Measurements from ENCODE around the gene MAPRE2.
"Not testable (repeated sequence)": the region's sequence is repeated elsewhere in the genome, so short reads cannot be mapped to it uniquely, and the experiment has no call there.

MAPRE2 gene

GRCh38 chr18:35089382-35089781 lies 48.2 kb downstream of the MAPRE2 start:
- no peak for DNase-seq (ENCODE audit: low read depth in 1 of 2, low spot score in 1 of 2)

DNA sequence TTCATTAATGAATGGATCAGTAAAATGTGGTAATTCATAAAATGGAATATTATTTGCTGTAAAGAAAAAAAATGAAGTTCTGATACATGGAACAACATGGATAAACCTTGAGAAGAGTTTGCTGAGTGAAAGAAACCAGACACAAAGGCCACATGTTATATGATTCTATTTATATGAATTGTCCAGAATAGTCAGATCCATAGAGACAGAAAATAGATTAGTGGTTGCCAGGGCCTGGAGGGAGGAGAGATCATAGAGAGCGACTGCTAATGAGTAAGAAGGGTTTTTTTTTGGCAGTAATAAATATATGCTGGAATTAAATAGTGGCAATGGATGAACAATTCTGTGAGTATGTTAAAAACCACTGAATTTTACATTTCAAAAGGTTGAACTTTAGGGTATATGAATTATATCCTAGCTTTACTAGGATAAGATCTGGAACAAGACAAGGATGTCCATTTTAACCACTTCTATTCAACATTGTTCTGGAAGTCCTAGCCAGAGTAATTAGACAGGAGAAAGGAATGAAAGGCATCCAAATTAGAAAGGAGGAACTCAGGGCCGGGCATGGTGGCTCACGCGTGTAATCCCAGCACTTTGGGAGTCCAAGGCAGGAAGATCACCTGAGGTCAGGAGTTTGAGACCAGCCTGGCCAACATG lies 48.8 kb downstream of the MAPRE2 start:
- no peak for DNase-seq (ENCODE audit: low read depth in 1 of 2, low spot score in 1 of 2)

- no peak for DNase-seq (ENCODE audit: low read depth in 1 of 2, low spot score in 1 of 2)
These were observed 50.6 kb downstream of the MAPRE2 start for GRCh38 chr18:35091841-35092240.

- DNase-seq (ENCODE audit: low read depth in 1 of 2, low spot score in 1 of 2): no peak
These were observed 54.9 kb downstream of the MAPRE2 start for GRCh38 chr18:35095983-35096676.

GRCh38 chr18:35096677-35097011 lies 55.4 kb downstream of the MAPRE2 start:
- no peak for DNase-seq (ENCODE audit: low read depth in 1 of 2, low spot score in 1 of 2)

DNA sequence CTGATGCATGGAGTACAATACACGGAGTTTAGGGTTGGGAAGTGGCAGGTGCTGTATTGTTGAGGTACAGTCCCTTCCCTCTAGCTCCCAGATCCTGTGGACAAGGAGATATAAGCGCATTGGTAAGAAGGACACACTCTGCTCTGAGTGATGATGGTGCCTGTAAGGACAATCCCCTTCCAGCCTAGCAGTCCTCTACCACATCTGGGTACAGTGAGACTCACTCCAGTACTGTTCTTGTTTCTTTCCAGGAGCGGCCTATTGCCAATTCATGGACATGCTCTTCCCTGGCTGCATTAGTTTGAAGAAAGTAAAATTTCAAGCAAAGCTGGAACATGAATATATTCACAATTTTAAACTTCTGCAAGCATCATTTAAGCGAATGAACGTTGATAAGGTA lies 56.0 kb downstream of the MAPRE2 start:
- DNase-seq (ENCODE audit: low read depth in 1 of 2, low spot score in 1 of 2): no peak

- no peak for DNase-seq (ENCODE audit: low read depth in 1 of 2, low spot score in 1 of 2)
These were observed 56.5 kb downstream of the MAPRE2 start for GRCh38 chr18:35097763-35098162.

GRCh38 chr18:35099911-35100310 lies 58.7 kb downstream of the MAPRE2 start:
- DNase-seq (ENCODE audit: low read depth in 1 of 2, low spot score in 1 of 2): no peak

DNA sequence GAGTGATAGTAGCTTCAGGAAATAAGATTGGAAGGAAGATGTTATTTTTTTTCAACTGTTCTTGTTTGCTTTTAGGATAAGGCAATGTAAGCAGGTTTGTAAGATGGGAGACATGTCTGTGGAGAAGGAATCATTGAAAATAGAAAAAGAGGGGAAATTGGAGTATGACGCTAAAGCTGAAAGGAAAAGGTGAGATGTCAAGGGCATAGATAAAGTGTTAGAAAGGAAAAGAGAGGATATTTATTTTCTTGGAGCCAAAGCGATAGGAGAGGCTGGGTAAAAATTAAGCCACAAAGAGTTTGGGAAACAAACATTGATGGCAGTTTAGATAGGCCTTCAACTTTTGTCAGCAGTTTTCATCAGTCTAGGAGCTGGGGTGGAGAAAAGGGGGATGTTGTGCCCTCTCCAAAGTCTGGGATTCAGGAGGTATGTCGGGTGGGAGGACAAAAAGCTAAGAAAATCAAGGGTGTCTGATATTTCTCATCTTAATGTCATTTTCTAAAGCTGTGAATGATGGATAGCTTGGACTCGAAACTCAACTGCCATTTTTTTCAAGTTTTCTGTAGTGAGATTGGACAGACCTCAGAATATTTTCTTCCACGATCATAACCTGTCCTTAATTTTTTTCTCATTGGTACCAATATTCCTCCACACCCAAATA lies 63.3 kb downstream of the MAPRE2 start:
- DNase-seq (ENCODE audit: low read depth in 1 of 2, low spot score in 1 of 2): no peak

DNA sequence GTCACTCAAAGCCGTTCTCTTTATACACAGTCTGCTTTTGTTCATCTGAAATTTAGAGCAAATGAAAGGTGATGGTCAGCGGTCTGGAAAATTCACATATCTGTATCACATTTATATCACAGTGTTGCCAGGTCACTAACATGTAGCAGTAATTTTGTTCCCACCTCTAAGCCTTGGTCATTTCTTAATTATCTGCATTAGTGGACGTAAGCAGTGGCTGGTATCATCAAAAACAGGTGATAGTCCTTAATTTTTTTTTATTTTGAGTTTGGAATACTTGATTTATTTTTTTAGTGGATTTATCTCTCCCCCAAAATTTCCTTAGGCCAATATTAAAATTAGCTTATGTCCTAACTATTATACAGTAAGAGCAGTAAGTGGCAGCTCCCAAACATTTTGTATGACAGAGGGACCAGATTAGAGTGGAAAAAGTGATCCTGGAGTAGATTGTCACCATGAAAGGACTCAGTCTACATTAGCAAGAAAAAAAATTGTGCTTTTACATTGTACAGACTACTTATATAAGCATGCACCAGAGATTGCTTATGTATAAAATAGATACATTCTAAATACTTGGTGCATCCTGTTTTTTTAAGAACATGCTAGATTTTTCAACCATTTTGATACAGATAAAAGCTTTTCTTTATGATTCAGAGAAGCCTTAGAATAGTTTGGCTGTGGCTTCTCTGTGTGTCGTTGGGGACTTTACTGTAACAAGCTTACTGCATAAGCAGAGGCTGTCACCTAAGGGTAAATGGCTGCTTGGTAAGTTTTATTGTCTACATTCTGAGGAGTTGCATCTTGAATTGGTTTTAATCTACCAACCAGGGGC lies 65.0 kb downstream of the MAPRE2 start:
- DNase-seq (ENCODE audit: low read depth in 1 of 2, low spot score in 1 of 2): no peak

GRCh38 chr18:35106845-35107148 lies 65.6 kb downstream of the MAPRE2 start:
- DNase-seq (ENCODE audit: low read depth in 1 of 2, low spot score in 1 of 2): no peak

DNA sequence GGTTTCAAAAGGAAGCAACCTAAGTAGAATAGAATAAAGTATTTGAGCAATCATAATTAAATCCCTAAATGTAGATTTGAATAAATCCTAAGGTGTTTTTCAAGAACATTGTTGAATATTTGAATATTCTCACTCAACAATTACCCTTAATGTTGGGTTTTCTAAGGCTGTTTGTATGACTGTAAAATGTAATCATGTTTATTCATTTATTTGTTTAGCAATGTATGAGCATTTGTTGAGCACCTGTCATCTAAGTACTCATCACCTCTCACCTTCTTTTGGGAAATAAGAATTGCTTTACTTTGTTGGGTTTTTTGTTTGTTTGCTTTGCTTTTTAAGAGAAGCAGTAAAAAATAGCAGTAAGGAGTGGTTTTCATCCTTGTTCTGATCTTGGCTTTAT lies 66.0 kb downstream of the MAPRE2 start:
- DNase-seq (ENCODE audit: low read depth in 1 of 2, low spot score in 1 of 2): no peak

- not testable (repeated sequence) for DNase-seq (ENCODE audit: low read depth in 1 of 2, low spot score in 1 of 2)
These were observed 66.9 kb downstream of the MAPRE2 start for GRCh38 chr18:35108088-35108487.

DNA sequence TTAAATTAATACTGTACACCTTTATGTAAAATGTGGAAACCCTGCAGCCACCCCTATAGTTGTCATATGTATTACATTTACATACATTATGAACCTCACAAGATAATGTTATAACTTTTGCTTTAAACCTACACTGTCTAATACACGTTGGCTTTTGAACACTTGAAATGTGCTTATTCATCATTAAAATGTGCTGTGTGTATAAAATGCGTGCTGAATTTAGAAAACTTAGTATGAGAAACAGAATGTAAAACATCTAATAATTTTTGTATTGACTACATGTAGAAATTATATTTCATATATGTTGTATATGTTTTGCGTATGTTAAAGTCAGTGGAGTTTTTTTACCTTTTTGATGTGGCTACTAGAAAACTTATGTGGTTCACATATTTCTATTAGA lies 68.8 kb downstream of the MAPRE2 start:
- DNase-seq (ENCODE audit: low read depth in 1 of 2, low spot score in 1 of 2): no peak

- DNase-seq (ENCODE audit: low read depth in 1 of 2, low spot score in 1 of 2): no peak
These were observed 69.6 kb downstream of the MAPRE2 start for GRCh38 chr18:35110554-35111485.

DNA sequence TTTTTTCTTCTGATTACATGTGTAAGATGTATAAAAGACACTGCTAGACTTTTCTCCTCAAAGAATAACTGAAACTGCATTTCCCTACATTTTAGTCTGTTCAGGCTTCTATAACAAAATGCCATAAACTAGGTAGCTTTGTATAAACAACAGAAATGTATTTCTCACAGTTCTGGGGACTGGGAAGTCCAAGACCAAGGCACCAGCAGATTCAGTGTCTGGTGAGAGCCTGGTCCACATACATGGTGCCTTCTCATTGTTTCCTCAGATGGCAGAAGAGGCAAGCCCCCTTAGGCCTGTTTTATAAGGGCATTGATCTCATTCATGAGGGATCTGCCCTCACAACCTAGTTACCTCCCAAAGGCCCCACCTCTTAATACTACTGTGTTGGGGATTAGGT lies 71.5 kb downstream of the MAPRE2 start:
- no peak for DNase-seq (ENCODE audit: low read depth in 1 of 2, low spot score in 1 of 2)

DNA sequence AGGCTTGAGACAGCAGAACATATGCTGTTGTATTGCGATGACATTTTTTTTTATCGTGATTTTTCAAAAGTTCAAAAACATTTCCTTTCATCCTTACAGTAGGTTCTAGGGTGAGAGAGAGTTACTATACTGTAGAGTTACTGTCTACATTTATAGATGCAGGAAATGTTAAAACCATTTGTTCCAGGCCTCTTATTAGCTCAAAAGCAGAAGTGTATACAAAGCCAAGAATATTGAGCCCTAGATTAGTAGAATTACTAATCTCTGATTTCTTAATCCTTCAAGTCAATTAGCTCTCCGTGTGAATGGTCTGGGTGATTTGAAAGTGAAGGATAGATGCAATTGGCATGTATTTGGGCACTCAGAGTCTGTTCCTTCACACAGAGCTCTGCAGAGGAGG lies 73.1 kb downstream of the MAPRE2 start:
- no peak for DNase-seq (ENCODE audit: low read depth in 1 of 2, low spot score in 1 of 2)

DNA sequence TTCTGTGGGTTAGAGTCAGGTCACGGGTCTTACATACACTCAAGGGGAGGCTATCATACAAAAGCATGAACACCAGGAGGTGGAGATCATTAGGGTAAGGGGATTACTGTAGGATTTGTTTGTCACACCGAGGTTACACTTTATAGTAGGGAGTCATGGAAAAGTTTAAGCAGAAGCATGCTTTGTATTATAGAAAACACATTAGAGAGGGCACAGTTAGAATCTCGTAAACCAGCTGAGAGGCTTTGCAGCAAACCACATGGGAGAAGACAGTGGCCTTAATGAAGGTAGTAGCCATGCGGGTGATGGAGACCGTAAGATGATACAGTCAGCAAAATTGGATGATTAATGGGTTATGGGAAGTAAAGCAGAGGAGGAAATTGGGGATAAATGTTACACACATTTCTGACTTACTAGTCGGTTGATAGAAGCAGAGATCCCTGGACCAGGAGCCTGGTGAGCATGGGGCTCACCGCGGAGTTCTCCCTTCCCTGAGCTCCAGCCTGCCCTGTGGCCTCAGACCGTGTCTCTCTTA lies 75.6 kb downstream of the MAPRE2 start:
- no peak for DNase-seq (ENCODE audit: low read depth in 1 of 2, low spot score in 1 of 2)

DNA sequence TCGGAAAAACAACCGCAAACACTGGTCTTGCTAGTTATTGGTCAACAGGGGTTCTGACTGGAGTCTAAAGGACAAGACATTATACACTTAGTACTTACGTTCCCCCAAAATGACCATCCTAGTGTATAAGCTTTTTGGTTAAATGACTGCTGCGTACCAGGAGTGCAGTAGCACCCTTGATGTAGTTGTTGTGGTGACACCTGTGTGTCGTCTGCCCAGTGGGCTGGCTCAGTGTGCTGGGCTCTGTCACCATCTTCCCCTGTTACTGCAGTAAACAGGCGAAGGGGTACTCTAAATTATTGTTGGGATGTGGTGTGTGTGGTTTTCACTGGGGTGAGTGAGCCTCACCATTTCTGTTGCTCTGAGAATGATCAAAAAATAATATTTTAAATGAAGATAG lies 76.2 kb downstream of the MAPRE2 start:
- DNase-seq (ENCODE audit: low read depth in 1 of 2, low spot score in 1 of 2): no peak

DNA sequence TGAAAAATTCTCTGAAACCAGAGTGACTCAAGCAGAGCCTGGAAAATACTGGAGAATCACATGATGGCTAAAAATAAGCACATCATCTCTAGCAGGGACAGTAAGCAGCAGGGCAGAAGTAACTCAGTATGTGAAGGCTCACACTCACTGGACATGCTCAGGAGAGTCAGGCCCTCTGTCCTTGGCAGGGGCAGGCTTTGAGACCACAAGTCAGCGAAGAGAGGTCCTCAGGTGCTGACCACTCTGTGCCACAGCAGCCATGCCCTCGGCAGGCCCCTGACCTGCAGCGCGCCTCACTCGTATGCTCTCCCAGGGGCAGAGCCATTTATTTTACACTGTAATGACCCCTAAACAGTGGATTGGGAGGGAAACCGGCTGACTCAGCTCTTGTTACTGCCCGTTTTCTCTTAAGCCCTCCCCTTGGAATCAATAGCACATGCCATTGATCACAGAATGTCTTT lies 76.8 kb downstream of the MAPRE2 start:
- no peak for DNase-seq (ENCODE audit: low read depth in 1 of 2, low spot score in 1 of 2)

All from activated T-helper 1 cell treated with anti-CD3 and anti-CD28 coated beads, Interleukin-2, amount 50 U/mL, for 16 hours (primary cell).